Stimulated activated CD8-positive, alpha-beta memory T cell treated with anti-CD3 and anti-CD28 coated beads, Interleukin-12 subunit alpha, Interleukin-12 subunit beta, amount 100 ng/mL, for 4 hours (primary cell): ENCODE measurements around the gene RGS6.

Experiments used
- DNase-seq: peaks from one replicate; pipeline ENCODE4 v3.0.0-alpha.2; 2020; ENCODE audit warnings: low read depth

The RGS6 gene

DNA sequence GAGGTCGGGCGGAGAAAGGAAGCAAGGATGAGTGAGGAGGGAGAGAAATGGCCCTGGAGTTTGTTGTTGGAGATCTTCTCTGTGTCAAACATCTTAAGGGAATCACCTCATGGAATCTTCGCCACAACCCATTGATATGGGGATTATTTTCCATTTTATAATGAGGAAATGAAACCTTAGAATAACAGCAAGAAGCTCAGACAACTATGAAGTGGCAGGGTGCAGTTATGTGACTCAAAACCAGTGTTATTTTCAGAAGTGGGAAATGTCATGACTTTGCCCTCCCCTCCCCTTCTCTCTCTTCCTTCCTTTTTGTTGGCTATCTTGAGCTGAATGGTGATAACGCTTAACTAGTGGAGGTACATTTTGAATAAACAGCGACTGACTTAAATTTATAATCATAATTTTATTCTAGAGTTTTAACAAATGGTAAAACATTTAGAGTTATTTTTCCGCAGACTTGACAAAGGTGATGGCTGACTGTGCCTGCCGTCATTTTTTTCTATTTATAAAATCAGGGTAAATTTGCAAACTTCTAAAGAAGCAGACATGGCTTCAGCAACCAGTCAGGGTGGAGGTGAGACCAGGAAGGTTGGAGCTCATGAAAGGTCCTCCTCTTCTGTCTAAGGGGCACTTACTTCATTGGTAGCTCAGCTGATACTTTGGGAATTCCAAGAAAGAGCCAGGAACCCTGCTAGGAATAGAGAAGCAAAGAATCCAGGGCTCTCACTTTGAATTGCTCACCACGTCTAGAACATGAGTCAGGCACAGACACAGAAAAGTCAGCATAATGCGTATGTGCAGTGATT, 232.4 kb downstream of the RGS6 start:
- DNase-seq: no peak

DNA sequence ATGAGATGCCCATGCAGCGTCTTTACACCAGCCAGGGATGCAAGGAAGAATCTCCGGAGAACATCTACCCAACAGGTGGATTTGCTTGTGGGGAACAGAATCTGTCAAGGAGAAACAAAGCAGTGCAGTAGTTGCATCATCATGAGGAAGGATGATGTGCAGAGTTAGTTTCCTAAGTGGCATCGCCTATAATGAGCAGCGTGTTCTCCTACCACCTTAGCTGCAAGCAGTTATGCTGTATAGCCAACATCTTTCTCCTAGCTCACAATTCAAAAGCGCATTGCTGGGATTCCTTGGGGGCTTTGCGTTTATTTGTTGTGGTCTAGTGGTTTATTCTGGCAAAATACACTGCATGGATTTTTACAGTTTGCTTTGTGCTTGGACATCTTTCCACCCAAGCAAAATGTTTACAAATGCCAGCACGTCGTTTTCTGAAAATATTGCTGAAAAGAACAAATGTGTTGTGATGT, 233.0 kb downstream of the RGS6 start:
- no peak for DNase-seq

DNA sequence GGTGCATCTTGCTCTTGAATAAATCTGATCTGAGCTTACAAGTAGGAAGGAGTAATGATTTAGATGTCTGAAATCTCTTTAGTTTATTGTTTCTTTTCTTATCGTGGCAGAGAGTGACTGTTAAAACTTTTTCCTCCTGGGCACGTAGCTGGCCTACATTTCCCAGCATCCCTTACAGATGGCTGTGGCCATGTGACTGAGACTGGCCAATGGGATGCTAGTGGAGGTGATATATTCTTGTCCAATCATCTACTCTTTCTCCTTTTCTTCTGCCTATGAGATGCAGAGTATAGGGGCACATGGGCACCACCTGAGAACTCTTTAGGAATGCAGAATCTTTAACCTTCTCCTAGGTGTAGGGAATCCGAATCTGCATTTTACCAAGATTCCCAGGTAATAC, 237.3 kb downstream of the RGS6 start:
- no peak for DNase-seq

DNA sequence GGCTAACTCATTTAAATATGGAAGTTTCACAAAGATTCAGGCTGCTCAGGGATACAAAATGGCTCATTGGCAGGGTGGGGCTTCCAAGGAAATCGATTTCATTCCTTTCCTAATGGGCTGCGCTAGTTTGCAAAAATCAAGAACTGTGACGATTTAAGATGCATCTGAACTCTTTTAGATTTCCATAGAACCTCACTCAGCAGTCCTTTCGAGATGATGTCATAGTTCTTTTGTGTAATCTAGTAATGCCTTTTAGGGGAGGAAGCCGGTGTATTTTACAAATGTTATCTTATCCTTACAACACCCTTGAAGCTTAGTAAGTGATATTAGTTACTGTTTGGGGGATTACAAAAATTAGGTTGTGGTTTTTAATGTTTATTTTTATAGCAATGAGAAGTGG, 239.8 kb downstream of the RGS6 start:
- no peak for DNase-seq

DNA sequence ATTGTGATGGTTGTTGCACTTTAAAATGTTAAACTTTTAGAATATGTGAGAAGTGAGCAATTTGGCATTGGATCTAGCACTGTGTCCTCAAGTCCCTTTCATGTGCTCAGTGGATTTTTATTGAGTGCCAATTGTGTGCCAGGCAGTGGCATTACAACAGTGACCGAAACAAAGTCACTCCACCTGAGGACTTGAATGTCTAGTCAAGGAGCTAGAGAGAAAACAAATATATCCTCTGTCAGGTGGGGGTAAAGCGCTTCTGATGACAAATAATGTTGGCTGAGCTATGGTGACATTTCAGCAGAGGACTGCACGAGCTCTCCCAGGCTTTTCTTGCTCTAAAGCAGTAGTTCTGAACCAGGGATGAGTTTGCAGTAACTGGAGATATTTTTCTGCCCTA, 240.4 kb downstream of the RGS6 start:
- no peak for DNase-seq

DNA sequence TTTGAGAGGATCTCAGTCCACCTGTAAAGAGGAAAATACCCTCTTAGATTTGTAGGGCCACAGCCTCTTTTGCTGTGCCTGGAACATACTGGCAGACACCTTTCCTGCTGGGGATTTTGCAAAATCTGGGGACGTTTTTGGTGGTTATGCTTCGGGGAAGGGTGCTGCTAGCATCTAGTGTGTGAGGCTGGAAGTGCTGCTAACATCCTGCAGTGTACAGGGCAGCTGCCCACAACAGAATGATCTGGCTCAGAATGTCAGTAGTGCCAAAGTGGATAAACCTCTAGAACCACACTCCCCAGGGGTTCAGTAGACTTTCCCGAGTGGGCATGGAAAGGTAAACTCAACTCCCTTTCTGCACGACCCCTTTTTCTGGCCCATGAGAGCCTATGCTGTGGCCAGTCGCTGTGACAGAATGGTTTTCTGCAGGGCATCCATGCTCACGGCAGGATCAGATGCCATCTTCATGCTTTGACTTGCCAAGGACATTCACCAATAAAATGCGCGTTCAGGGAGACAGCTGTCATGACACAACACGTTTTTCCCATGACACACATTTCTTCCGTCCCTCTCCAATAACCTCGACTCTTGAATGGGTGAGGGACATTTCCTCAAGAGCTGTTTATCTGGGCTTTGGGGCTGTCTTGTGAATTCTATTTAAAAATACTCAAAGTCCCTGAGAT, 240.9 kb downstream of the RGS6 start:
- DNase-seq: no peak

DNA sequence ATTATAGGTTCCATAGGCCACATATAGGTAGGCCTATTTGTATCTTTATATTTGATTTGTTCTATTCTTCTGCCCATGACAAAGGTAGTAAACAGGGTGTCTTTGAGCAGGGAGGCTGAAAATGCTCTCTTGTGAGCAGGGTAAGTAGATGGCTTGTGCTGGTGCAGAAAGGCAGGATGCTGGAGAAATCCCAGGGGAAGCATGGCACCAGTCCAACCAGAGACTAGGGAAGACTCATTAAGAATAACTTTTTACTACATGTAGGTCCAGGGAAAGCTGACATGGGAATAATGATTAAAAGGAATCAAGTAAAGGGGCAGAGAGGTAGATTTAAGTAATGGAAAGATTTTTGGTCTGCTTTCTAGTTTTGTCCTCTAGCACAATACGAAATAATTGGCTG, 245.0 kb downstream of the RGS6 start:
- no peak for DNase-seq

DNA sequence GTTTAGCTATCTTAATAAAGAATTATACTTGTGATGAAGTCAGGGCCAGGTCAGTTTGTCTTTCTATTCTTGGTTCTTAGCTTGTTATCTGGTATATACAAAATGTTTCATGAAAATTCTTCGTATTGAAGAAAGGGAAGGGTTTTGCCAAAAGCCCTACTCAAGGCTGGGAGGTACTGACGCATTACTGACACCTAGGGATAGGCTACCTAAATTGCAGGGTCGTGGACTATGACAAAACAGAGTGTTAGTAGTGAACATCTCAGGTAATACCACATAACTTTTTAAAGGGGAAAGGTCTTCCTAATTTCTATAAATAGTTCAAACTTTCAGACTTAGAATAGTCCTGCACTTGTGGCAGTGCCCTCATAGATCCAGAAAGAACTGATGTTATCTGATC, 246.3 kb downstream of the RGS6 start:
- DNase-seq: no peak

DNA sequence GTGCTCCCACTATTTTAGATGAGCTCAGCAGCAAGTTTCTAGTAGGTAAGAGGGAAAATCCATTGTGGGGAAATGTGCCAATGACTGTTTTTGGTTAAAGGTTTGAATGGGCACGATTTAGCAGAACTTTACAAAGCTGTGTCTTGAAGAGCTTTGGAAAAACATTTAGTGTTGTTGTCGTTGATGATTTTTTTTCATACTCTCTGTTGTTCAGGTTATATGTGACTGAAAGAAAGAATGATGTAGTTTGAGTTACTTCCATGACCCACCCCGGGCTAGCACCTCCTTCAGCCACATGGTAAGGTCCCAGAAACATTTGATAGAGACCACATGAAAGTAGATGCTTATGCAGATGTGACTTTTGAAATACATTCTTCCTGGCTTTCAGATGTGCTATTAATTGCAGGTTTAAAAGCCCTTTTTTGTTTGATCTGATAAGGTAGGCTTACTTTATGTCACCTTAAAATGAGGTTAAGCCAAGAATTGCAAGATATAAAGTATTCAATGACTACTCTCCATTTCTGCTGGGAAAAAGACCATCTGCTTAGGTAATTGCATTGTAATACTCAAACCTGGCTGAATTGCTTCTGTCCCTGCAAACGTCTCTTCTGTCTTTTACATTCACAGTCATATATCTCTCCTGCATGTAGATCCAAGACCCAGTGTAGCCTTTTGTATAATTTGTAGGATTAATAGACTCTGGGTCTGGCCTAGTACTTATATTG, 250.6 kb downstream of the RGS6 start:
- no peak for DNase-seq

DNA sequence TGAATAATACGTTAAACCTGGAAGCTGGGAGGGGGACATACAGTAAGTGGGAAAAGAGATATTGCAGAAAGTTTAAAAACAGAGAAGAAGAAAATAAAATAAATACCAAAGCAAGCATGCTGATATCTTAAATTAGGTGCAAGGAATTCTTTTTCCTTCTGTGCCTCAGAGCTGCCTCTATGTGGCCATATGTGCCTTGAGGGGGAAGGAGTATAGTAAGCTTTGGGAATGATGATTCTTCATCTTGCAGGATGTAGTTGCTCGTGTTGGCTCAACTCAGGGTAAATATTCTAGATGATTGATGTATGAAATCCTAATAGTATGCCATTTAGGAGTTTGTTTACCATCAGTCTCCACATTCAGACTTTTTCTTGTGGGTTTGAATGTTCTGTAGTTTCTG, 251.4 kb downstream of the RGS6 start:
- DNase-seq: no peak

DNA sequence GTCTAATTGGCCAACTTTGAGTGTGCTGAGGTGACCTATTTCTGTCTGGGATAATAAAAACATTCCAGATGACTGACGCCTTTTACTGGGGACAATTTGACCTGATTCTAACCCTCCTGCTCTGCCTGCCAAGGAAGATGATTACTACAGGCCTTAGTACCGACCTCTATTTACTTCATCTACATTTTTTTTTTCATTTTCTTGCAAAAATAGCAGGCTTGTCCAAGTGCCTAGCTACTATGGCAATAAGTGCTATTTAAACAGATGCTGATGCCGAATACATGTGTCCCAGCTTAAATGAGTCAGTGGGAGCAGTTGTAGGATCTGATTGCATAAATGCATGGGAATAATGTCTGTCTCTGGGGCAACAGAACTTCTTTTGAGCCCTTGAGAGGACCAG, 254.3 kb downstream of the RGS6 start:
- no peak for DNase-seq

DNA sequence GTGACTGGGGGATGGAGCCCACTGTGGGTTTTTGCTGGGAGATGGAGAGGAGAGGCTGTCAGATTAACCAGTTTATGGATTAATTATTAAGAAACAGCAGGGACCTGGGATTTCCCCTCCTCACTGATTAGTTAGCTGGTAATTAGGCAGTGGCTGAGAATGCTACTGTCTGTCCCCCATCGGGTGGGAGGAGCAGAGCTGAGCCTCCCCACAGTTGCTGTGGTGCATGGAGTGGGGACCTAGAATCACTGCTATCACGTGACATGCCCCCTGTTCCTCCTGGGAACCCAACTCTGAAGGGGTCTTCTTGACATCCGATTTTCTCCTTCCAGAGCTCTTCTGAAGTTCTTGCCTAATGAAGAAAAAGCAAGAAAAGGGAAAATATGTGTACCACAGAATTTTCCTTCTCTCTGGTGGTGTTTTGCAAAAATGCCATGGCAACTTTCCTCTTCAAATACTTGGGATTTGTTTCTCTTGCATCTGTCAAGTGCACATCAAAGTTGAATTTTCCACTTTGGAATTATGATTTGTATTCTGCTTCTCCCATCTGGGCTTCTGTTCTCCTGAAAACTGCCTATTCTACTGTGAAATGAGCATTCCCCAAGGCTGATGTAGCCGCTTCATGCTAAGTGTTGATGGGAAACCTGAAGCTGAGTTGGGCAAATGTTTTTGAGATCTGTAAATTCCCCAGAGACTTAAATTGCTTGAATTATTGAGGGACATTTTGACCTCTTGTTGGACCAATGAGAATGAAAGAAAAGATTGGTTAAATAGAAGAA, 264.2 kb downstream of the RGS6 start:
- DNase-seq: no peak

DNA sequence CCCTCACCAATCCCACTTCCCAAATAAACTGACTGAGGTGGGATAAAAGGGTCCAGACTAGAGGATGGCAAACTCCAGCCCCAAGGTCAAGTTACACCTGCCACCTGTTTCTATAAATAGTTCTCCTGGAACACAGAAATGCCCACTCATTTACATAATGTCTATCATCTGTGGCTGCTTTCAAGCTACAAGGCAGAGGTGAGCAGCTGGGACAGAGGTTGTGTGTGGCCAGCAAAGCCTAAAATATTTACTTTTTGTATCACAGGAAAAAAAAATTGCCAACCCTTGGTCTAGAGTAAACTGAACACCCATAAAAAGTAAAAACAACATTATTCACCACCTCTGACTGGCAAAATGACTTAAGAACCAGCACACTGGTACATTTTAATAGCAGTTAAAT, 269.4 kb downstream of the RGS6 start:
- no peak for DNase-seq

DNA sequence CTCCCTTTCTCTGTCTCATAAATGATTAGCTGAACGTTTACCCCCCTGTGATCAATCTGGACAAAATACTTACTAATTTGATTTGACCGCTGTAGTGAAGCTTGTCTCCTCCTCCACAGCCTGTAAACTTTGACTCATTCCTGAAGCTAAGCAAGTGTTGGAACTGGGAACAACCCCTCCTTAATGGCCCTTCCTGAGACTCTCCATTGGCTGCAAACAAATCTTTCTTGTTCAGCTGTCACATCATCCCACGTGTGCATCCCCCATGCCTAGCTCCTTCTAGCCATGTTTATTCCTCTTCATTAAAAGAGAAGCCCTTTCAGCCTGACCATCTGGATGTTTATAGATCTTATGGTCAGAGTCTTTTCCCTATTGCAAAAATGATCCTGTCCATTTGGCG, 281.2 kb downstream of the RGS6 start:
- no peak for DNase-seq

DNA sequence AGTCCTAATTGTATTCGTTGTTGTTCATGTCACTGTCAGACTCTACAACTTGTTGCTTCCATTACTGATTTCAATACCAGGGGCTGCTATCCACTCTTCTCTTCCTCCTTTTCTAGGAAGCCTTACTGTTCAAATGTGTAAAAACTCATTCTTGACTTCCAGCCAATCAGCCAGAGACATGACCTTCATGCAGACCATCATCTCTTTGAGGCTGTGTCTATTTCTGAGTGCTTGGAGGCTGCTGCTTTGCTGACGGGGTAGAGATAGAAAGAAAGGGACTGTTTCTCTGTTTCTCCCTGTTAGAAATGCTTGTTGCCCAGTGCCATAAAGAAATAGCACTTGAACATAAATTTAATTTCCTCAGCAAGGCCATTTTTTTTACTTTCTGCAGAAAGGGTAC, 282.9 kb downstream of the RGS6 start:
- no peak for DNase-seq

DNA sequence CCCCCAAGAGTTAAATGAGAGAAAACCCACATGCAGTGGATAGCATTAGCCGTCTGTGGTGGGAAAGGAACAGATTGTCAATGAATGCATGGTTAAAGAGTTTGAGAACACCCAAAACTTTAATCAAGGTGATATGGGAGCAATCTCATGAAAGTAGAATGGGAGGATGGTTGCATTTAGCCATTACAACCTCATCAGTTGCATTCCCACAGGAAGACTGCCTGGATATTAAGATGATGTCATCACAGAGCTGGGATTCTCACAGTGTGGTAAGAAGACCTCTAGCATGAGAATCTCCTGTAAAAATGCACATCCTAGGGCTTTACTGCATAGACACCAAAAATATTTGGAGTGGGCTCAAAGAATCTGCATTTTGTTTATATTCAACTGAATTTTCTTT, 284.9 kb downstream of the RGS6 start:
- DNase-seq: no peak

DNA sequence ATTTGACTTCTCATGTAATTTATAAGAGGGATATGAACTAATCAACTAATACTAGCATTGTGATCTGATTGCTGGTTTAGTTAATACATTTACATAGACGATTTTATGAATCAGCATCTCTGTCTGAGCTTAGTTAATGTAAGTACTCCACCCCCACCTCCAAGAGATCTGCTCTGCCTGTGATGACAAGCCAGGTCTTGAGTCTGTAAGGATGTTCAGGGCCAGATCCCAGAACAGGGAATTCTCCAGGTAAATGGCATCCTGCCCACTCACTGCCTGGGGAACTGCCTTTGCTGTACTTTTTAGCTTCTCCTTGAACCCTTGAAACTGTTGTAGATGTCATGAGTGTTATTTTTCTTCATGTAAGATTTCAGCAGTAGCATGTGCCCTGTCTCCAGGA, 289.8 kb downstream of the RGS6 start:
- no peak for DNase-seq

DNA sequence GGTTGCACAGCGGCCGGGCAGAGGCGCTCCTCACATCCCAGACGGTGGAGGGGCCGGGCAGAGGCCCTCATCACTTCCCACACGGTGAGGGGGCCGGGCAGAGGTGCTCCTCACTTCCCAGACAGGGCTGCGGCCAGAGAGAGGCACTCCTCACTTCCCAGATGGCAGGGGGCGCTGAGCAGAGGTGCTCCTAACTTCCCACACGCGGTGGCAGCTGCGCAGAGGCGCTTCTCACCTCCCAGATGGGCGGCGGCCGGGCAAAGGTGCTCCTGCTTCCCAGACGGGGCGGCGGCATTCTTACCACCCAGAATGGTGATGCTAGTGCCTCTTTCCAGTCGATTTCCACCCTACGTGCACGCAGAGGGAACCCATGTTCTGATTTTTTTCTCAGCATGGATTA, 304.4 kb downstream of the RGS6 start:
- DNase-seq: no peak

DNA sequence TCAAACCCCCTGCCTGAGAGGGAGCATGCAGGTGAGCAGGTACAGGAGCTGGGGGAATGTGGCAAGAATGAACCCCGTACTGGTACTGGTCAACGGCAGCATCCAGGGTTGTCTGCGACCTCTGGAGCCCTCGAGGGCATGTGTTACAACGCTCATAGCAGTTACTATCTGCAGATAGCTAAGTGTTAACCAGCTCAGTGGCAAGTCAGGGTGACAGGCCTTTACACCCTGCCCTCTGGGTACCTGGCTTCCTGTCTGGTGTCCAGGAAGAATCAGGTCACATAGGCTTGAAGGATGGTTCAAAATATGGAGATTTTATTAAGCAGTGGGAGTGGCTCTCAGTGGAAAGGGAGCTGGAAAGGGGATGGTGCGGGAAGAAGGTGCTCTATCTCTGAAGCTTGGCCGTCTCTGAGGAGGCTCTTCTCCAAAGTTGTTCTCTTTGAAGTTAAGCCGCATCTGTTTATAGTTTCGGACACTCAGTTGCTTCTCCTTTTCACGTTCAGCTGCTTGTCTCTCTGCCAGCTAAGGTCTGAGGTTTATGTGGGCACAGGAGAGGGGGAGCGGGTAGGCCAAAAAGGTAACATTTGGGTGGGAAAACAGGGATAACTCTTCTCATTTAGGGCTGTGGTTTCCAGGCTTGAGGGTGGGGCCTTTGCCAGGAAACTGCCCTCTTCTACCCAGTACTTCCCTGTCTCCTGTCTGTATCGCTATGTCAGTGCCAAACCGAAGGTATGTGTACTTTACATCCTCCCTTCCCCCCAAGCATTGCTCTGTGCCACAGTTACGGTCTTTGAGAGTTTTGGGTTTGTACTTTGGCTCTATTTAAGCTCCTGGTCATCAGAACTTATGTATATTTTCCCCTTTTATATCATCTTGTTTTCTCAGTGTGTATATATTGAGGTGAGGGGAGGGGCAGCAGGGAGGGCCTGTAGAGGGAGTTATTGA, 305.8 kb downstream of the RGS6 start:
- no peak for DNase-seq

DNA sequence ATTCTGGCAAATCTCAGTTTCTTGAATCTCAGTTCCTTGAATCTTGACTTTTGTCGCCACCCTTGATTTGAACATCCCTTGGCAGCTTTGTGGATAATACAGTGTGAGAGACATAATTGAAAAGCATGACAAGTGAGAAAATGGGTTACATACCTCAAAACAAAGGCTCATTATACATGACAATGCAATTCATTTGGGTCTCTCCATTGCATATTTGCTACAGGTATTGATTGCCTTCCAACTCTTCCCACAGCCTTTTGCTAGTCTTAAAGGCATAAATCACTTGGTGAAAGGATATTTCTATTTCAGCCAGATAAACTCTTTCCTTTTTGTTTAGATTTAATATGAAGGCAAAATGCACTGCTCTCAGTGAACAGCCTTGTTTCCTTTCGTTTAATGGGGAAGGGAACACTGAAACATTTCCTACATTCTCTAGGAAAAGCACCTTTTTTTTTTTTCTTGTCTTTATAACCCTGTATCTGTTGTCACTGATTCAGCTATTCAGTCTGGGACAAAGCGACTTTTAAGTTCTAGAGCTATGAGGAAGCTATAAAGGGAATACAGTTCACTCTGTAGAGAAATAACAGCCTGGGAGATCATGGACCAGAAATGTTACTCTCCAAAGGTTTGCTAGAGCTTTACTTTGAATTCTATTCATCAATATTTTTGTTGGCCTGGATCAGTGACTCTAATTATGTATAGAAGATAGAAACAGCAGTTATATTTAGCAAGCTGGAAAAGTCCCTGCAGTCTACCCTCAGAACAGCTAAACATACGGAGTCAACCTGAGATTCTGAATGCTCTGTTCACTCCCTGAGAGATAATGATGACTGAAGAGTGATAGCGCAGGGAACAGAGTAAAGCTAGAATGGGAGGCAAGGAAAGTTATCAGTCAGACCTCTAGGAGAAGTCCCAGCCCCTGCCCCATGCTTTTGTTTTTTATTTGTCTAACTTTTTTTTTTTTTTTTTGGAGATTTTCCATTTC, 311.4 kb downstream of the RGS6 start:
- no peak for DNase-seq
